Endothelial cell of umbilical vein (primary cell): ENCODE measurements around the gene NFATC2.

Experiments
- JUN ChIP-seq: IDR thresholded peaks from 2 replicates; pipeline ENCODE4 v1.6.1; 2011; ENCODE audit warnings: borderline replicate concordance, low read depth; ENCODE audit not compliant: insufficient read length, insufficient read depth
- POLR2A ChIP-seq: IDR thresholded peaks from 2 replicates; pipeline ENCODE4 v1.6.1; 2012; ENCODE audit warnings: low read depth, mild to moderate bottlenecking, control low read depth, low read length
- TF ChIP-seq, protein P1 (sequence below), 2 donors: IDR thresholded peaks; 1 replicate in 1 of 2; 2 replicates in 1 of 2; pipeline ENCODE4 v1.5.1; 2011; ENCODE audit warnings: low read length in 2 of 2, mild to moderate bottlenecking in 2 of 2, moderate library complexity in 2 of 2, control low read depth in 1 of 2, inconsistent platforms in 1 of 2, low read depth in 1 of 2; ENCODE audit not compliant: insufficient read depth in 1 of 2; ENCODE audit errors: extremely low read depth in 1 of 2

DNA sequence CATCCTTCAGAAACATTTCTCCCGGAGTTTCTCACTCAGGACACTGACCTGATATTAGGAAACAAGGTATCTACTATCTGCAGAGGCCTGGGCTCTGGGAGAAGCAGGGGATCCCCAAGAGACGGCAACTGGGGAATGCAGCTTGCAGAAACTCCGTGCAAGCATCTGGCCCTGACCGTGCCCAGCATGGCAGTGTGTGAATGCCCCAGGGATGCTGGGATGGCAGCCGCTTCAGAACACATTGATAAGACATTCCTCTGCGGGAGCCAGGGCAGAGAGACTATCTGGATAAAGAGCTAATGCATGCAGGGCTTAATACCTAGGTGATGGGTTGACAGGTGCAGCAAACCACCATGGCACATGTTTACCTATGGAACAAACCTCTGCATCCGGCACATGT lies 55.4 kb downstream of the NFATC2 start:
- TF ChIP-seq POLR2A (no peak), JUN (no peak)
- TF ChIP-seq, protein P1, sequence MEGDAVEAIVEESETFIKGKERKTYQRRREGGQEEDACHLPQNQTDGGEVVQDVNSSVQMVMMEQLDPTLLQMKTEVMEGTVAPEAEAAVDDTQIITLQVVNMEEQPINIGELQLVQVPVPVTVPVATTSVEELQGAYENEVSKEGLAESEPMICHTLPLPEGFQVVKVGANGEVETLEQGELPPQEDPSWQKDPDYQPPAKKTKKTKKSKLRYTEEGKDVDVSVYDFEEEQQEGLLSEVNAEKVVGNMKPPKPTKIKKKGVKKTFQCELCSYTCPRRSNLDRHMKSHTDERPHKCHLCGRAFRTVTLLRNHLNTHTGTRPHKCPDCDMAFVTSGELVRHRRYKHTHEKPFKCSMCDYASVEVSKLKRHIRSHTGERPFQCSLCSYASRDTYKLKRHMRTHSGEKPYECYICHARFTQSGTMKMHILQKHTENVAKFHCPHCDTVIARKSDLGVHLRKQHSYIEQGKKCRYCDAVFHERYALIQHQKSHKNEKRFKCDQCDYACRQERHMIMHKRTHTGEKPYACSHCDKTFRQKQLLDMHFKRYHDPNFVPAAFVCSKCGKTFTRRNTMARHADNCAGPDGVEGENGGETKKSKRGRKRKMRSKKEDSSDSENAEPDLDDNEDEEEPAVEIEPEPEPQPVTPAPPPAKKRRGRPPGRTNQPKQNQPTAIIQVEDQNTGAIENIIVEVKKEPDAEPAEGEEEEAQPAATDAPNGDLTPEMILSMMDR (IDR thresholded peaks at IDR 0.05; ENCODE audit: extremely low read depth in 1 of 2, insufficient read depth in 1 of 2, low read depth in 1 of 2, low read length in 2 of 2) = no peak
